CD4-positive, alpha-beta T cell treated with Interleukin-10 for 1 hour (primary cell): ENCODE data around the gene UST.

Source experiments
- DNase-seq: peaks from one replicate; pipeline ENCODE4 v3.0.0-alpha.2; 2020

Gene UST

GRCh38 chr6:148746363-148747144, at the start of gene UST:
Gene UST (plus strand): TSS chr6:148747030. CDS start chr6:148747431, 401 bp downstream.
- peak; percentile 78 for DNase-seq

- DNase-seq, result no peak
Observed at GRCh38 chr6:148697895-148698440, 48.9 kb upstream of the UST start.

- no peak for DNase-seq
Observed at GRCh38 chr6:148698671-148699180, 48.1 kb upstream of the UST start.

GRCh38 chr6:148700047-148700715, 46.6 kb upstream of the UST start:
- no peak for DNase-seq

GRCh38 chr6:148700741-148701311, 46.0 kb upstream of the UST start:
- peak; percentile 43 for DNase-seq

GRCh38 chr6:148701375-148701774, 45.5 kb upstream of the UST start:
- DNase-seq, result peak; percentile 1

- no peak for DNase-seq
Observed at GRCh38 chr6:148703900-148704299, 42.9 kb upstream of the UST start.

- DNase-seq, result no peak
Observed at GRCh38 chr6:148704400-148705246, 42.2 kb upstream of the UST start.

GRCh38 chr6:148708707-148709106, 38.1 kb upstream of the UST start:
- DNase-seq, result no peak

GRCh38 chr6:148709577-148709976, 37.3 kb upstream of the UST start:
- DNase-seq, result no peak

- no peak for DNase-seq
Observed at GRCh38 chr6:148711833-148712654, 34.8 kb upstream of the UST start.

GRCh38 chr6:148713033-148713738, 33.6 kb upstream of the UST start:
- no peak for DNase-seq

GRCh38 chr6:148713921-148714320, 32.9 kb upstream of the UST start:
- no peak for DNase-seq

- DNase-seq, result no peak
Observed at GRCh38 chr6:148716811-148717210, 30.0 kb upstream of the UST start.

GRCh38 chr6:148720406-148720805, 26.4 kb upstream of the UST start:
- no peak for DNase-seq

GRCh38 chr6:148720897-148721296, 25.9 kb upstream of the UST start:
- no peak for DNase-seq

GRCh38 chr6:148723484-148723883, 23.3 kb upstream of the UST start:
- DNase-seq, result no peak

GRCh38 chr6:148724428-148724827, 22.4 kb upstream of the UST start:
- no peak for DNase-seq

GRCh38 chr6:148727104-148727503, 19.7 kb upstream of the UST start:
- no peak for DNase-seq

GRCh38 chr6:148735989-148736388, 10.8 kb upstream of the UST start:
- no peak for DNase-seq
